ENCODE results near the gene PDLIM5. TPM values are rescaled to one million over a fixed set of nuclear protein-coding genes. Genes with fewer than 3 reads are reported as not detected.

Gene PDLIM5
- total RNA-seq, 1 donor from 2014 or later = 1,256 TPM

DNA sequence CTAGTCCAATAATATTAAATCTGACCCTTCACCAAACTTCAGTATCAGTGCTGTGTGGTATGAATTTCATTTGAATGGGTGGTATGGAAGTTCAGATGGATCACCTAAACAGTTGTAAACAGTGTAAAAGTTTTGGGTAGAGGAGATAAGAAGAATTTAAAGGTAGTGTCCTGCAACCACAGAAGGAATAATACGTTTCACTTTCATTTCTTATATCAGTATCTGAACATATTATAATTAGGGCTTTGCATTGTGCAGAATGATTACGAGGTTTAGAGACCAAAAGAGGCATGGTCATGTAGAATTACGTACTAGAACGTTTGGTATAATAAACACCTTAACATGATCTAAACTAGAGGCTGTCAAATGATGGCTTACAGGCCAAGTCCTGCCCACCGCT, 116.1 kb downstream of the PDLIM5 start:
- DNase-seq (ENCODE audit: low spot score) = no peak
- intact Hi-C loops (cut with DNase I) = no loop called here

DNA sequence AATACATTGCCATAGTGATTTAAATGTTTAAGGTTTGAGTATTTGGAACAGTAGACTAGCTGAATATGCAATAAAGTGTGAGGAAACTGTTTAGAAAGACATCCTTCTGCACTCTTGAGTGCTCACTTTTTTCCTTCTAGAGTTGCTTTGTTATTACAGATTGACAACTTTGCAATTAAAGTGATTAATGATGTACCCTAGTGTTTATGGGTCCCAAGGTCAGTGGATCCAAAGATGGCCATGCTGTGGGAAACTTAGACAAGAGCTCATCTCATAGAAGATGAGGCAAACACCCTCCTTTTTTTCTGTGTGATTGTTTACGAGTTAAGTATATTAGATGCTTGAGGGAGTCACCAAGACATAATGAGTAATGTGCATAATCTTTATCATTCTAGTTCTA, 118.8 kb downstream of the PDLIM5 start:
- intact Hi-C loops (cut with DNase I) = no loop called here
- DNase-seq (ENCODE audit: low spot score) = no peak

DNA sequence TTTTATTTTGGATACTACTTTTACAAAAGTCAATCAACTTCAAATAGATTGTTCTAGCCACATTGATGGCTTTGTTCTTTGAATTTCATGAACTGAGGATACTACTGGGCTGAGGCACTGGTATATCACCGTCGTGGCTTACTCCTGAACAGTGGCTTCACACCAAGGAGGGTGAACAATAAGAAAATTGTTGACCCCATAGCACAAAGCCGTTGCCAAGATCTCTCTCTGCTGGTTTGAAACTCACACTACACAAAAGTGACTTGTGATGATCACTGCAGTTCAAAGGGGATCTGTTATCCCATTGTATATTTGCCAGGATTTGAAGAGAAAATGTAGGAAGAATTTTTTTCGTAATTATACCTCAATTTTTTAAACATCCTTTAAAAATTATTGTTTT, 119.6 kb downstream of the PDLIM5 start:
- no peak for DNase-seq (ENCODE audit: low spot score)
- intact Hi-C loops (cut with DNase I) = no loop called here

DNA sequence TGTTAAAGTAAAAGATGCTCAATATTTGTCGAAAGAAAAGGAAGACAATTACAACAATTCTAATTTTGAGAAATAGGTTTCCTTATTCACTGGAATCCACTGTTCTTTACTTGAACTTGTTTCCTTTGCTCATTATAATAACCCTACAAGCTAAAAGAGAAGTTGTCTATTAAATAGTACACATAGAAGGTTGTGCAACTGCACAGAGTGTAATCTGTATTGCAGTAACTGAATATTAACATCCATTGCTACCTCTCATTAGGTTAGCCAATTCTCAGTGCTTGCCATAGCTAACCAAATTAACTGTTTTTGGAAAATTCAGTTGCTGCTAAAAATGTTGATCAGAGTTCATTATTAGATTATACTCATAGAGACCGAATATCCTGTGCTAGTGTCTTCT, 120.0 kb downstream of the PDLIM5 start:
- intact Hi-C loops (cut with DNase I) = no loop called here
- no peak for DNase-seq (ENCODE audit: low spot score)

DNA sequence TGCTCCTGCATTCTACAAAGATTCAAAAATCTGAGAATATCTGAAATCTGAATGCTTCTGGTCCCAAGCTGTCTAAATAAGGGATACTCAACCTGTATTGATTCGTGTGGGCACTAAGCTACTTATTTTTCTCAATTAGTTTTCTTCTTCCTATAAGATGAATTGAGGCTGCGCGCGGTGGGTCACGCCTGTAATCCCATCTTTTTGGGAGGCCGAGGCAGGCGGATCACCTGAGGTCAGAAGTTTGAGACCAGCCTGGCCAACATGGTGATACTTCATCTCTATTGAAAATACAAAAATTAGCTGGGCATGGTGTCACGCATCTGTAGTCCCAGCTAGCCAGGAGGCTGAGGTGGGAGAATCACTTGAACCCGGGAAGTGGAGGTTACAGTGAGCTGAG, 122.3 kb downstream of the PDLIM5 start:
- intact Hi-C loops (cut with DNase I) = no loop called here
- DNase-seq (ENCODE audit: low spot score) = no peak

DNA sequence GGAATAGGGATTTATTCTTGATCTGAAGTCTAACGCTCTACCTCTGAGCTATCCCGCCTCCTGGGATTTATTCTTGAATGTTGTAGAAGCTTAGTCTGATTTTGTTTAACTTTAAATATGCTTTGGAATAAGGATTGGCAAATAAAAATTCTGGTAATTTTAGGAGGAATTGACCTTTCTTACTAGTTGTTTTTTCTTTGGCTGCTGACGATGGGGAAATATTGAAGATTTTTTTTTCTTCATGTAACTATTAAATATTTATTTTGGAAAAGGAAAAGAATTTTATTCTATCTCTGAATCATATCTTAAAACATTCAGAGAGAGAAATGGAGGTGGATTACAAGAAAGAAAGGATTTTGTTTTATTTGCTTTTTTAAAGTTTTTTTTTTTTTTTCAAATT, 122.9 kb downstream of the PDLIM5 start:
- DNase-seq (ENCODE audit: low spot score) = no peak
- intact Hi-C loops (cut with DNase I) = no loop called here

DNA sequence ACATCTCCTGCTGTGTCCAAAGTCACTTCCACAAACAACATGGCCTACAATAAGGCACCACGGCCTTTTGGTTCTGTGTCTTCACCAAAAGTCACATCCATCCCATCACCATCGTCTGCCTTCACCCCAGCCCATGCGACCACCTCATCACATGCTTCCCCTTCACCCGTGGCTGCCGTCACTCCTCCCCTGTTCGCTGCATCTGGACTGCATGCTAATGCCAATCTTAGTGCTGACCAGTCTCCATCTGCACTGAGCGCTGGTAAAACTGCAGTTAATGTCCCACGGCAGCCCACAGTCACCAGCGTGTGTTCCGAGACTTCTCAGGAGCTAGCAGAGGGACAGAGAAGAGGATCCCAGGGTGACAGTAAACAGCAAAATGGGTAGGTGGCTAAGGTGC, 123.9 kb downstream of the PDLIM5 start:
- no peak for DNase-seq (ENCODE audit: low spot score)
- intact Hi-C loops (cut with DNase I) = no loop called here

DNA sequence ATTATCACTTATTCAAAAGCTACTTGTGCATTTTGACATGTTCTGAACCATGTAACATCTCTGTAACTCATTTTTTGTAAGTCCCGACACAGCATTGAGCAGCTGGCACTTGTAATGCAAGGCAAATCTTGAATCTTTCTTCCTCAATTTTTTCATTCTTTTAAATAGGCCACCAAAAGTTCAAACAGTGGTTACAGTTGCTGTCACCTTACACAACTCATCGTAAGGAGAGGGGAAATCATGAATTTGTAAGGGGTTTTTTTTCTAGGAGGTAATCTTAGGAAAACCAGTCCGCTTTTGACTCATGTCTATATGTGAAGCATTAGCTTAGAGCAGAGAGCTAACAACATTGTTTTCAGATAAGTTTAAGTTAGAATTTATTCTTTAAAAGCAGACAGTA, 124.5 kb downstream of the PDLIM5 start:
- intact Hi-C loops (cut with DNase I) = no loop called here

DNA sequence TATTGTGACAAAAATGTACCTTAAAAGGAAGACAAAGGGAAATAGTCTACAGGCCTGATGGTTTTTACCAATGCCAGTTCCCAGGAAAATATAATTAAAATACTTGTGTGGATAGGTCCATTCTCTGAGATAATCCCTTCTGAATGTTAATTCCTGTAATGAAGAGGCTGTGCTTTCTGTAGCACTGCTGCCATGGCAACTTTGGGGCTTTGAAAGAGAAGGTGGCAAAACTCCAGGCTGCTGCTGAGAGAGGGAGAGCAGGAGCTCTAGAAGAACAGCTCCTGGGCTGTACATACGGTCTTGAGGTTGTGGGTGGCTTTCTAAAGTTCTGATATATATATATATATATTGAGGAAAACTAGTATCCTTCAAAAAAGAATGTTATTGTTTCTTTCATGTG, 125.4 kb downstream of the PDLIM5 start:
- intact Hi-C loops (cut with DNase I) = no loop called here
- no peak for DNase-seq (ENCODE audit: low spot score)

More for the DNA sequence above, 124.5 kb downstream of the PDLIM5 start:
- DNase-seq (ENCODE audit: low spot score) = no peak

DNA sequence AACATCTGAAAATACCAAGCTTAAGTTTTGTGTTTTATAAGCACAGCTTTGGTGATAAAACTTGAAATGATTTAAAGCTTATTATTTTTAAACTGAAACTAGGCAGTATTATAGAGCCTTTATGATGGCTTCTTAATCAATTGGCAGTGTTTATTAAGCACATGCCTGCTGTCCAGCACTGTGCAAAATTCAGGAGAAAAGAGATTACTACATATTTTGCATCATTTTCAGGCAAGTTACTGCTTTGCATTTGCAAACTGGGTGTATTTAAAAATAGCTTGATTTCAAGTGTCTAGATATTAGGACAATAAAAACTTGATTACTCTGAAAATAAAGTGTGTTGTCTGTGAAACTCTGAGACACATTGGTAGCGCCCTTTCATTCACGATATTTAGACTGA, 126.5 kb downstream of the PDLIM5 start:
- no peak for DNase-seq (ENCODE audit: low spot score)
- intact Hi-C loops (cut with DNase I) = no loop called here

DNA sequence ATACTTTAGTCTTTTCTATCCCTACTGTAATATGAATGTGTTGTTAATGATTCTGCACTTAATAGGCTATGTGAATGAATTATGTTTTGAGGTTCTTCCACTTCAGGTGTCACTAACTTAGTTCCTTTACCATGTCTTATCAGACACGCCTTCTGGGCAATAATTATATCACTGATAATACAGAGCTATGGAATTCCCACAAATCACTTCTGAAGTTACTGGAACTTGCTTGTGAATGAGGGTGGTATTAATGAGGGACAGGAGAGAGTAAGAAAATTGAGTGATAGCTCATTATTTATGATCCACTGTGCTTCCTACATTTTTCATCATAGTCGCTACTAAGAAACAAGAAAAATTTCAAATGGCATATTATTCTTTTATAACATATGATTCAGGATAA, 130.0 kb downstream of the PDLIM5 start:
- no peak for DNase-seq (ENCODE audit: low spot score)
- intact Hi-C loops (cut with DNase I) = no loop called here

DNA sequence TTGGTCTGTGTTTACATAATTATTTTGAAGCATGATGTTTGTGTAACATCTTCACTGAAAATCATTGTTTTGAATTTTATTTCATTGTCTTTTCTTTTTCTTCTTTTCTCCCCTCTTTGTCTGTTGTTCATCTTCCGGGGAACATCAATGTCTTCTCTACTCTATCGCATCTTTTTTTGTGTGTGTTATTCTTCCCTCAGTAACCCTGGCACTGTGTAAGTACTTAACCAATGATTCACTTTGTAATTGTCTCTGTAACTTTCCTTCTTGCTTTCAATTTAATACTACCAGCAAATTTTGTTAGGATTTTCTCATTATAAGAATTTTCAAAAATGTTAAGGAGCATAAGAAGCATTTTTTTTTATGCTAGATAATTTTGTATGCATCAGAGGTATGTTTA, 130.8 kb downstream of the PDLIM5 start:
- intact Hi-C loops (cut with DNase I) = no loop called here

DNA sequence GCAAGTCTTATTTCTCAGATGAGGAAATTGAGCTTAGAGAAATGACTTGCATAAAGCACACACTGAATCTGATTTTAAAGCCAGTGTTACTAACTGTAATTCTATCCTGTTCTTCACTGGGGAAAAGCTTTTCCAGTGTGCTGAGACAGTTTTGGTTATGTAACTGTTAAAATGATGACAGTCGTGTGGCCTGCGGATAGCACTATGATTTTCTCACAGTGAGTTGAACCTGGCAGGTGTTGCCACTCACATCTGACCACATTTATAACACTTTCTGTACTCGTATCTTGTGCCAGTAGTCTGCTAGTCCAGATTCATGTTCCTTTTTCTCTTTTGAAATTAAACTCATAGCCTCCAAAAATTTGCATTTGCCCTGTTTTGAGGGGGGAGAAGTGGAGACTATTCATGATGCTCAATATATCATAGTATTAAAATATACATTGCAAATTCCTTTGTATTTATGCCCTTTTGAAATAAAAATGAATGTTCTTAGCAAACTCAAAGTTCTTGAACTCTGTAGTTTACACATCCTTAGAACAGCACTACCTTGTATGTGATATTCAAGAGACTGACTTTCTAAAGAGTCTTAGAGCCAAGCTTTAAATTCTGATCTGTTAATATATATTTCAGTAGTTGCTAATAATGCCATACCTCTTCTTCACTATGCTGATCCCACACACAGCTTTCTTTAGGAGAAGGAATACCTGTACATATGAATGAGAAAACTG, 132.3 kb downstream of the PDLIM5 start:
- intact Hi-C loops (cut with DNase I) = no loop called here
- DNase-seq (ENCODE audit: low spot score) = no peak

More for the DNA sequence above, 130.8 kb downstream of the PDLIM5 start:
- DNase-seq (ENCODE audit: low spot score) = no peak

DNA sequence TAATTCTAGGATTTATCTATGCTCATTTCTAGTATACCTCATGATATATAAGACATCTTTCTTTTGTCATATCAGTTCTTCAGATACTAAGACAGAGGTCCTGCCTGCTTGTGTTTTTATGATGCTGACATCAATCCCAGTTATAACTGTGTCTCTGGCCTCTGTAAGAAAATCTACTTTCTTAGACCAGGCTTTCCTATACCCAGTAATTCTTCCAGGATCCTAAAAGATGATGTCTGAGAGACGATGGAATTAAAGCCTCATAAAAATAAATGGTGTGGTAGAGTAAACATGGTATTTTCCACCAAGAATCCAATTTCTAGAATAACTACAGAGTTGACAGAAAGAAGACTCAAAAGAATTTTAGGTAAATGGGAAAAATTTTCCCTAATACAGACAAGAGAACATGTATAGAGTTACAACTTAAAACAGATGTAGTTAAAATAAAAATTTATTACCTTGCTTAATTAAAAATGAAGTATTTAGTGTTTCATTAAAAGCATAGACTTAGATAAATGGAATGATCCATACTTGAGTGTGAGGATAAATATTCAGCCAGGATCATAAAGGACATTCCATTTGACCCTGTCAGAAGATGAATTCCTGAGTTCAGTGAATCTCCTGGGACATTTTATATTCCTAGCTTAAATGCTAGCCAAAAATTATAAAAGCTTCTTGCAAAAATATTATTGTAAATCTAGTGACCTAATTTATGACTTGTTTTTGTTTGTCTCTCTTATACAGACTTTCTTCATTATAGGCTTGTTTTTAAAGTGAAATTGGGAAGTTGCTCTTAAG, 137.4 kb downstream of the PDLIM5 start:
- intact Hi-C loops (cut with DNase I) = no loop called here
- no peak for DNase-seq (ENCODE audit: low spot score)

DNA sequence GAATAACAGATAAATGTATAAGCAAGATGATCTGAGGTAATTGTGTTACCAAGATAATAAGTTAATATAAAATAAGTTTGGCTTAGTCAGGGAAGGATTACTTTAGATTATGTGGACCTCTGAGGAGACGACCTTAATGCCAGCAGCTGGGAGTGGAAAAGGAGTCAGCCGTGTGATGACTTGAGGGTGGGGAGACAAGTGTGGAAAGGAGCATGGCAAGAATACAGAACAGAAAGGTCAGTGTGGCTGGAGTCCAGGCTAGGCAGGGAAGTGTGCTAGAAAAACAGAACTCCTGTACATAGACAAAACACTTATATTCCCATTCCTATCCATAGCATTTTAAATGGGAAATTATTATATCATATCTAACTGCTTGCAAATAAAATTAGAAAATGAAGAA, 138.8 kb downstream of the PDLIM5 start:
- no peak for DNase-seq (ENCODE audit: low spot score)
- intact Hi-C loops (cut with DNase I) = loop anchor here (5.0 to 10.0 kb wide), 2 partner anchors 138 to 286 kb away; partner anchors contain the start of gene PDLIM5

DNA sequence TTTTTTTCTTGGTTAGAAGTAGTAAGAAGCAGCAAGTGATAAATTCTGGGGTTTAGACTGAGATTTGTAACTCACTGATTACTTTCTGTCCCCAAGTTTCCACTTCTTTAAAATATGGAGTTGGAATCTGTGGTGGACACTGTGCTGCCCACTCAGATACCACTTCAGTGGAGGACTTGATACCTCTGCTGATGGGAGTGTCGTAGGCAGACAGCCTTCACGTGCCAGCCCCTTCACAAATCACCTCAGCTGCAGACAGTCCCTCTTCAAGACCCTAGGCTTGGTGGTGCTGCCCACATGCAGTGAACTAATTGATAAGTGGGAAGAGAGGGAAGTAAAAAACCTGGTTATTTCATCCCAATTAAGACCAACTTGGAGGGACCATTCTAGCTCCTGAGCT, 139.5 kb downstream of the PDLIM5 start:
- intact Hi-C loops (cut with DNase I) = loop anchor here (5.0 to 10.0 kb wide), 2 partner anchors 139 to 286 kb away; partner anchors contain the start of gene PDLIM5
- DNase-seq (ENCODE audit: low spot score) = no peak

DNA sequence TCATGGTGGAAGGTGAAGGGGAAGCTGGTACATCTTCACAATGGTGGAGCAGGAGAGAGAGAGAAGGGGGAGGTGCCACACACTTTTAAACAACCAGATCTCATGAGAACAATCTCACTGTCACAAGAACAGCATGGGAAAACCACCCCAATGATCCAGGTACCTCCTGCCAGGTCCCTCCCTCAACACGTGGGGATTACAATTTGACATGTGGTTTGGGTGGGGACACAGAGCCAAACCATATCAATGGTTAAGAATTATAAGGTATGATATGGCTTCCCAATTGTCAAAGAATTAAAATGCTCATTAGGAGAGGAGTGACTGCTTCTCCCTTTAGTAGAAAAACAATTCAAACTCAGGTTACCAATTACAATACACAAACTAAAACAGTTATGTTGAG, 143.3 kb downstream of the PDLIM5 start:
- DNase-seq (ENCODE audit: low spot score) = no peak
- intact Hi-C loops (cut with DNase I) = loop anchor here (5.0 to 10.0 kb wide), 2 partner anchors 188 to 290 kb away; no protein-coding TSS in a partner anchor

DNA sequence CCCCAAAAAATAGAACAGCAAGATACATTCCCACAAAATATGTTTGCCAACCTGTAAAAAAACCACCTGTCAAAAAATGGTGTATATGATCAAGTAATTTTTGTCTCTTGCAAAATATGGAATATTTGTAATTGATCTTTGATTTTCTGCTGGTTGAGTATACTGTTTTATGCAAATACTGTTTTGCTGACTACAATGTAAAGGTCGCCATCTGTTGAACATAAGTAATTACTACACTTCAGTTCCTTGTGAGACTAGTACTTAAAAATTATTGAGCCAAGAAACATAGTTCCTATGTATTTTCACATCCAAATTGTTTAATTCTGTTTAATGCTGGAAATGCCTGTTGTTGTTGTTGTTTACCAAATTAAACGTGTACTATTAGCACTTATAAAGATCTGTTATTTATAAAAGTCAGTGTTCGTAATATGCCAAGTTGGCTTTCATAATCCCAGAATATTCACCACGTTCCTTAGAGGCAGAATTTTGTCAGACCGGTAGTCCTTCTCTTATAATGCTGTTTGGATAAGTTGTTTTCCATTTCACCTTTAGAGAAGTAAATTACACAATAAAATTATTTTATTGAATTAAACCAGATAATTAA, 144.2 kb downstream of the PDLIM5 start:
- intact Hi-C loops (cut with DNase I) = loop anchor here (5.0 to 10.0 kb wide), 2 partner anchors 189 to 291 kb away; no protein-coding TSS in a partner anchor
- DNase-seq (ENCODE audit: low spot score) = no peak

DNA sequence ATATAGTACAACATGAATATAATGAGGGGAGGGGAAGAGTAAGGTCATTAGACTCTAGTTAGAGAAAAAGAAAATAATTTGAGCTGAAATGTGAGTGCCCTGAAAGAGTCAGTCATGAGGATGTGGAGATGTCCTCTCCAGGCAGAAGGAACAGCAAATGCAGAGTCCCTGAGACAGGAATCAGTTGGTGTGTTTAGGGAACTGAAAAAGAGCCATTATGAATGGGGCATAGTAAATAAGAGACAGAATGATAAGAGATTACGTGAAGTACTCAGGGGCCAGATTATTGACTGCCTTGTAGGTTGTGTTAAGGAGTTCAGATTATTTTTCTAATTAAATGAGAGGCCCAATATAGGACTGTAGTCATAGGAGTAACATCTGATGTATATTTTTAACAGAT, 147.0 kb downstream of the PDLIM5 start:
- intact Hi-C loops (cut with DNase I) = loop anchor here (5.0 to 10.0 kb wide), 2 partner anchors 191 to 294 kb away; no protein-coding TSS in a partner anchor
- no peak for DNase-seq (ENCODE audit: low spot score)

DNA sequence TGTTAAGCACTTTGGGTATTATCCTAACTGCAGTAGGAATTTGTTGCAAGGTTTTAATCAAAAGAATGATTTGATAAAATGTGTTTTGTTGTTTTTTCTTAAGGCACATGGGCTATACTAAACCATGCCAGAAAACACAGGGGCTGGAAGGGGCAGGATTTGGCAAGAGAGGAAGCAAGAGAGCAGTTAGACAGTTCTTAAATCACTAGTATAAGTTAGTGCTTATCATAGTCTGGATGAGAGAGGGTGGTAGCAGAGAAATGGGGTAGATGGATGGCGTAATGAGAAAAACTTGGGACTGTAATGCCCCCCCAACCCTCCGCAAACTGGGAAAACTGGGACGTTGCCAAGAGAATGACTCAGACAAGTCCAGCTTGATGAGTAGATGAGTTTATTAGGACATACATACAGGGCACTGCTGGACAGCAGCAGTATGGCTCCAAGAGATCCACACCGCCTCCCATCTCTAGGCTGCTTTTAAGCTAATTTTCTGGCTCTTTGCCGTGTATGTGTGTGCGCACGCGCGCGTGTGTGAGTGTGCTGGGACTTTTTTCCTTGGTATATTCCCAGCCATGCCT, 151.5 kb downstream of the PDLIM5 start:
- DNase-seq (ENCODE audit: low spot score) = no peak
- intact Hi-C loops (cut with DNase I) = no loop called here

All from cardiac septum (tissue), 1 donor.